ENCODE data around the gene ZFYVE1. TPM values are rescaled to one million over a fixed set of nuclear protein-coding genes. Genes with fewer than 3 reads are reported as not detected.

The ZFYVE1 gene
- polyA plus RNA-seq, 10 donors: 11.5 to 15.7 (median 12.6) TPM

DNA sequence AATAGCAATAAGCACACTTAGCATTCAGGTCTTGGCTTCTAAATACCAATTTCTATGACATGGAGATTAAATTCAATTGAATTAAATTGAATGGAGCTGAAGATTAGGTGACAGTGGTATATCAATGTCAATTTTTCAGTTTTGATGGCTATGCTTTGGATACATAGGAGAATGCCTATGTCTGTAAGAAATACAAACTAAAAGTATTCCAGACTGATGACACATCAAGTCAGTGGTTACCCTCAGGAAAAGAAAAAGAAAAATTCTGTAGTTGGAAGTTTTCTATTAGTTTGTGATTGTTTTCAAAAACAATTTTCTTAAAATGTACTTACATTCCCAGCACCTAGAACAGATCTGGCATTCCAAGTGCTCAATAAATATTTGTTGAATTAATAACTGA, 105.5 kb downstream of the ZFYVE1 start:
- no peak for DNase-seq

GRCh38 chr14:72920008-72920407, 106.9 kb downstream of the ZFYVE1 start:
- no peak for DNase-seq

Other genes starting within 250 kb of the ZFYVE1 start
- 1 to 10 TPM; 1.2 to 8.8 (median 3.2) TPM for gene DPF3, start 133.0 kb downstream of the ZFYVE1 start, polyA plus RNA-seq (ENCODE audit: insufficient read length in 10 of 10)
- gene DCAF4, start 100.6 kb downstream of the ZFYVE1 start, polyA plus RNA-seq (ENCODE audit: insufficient read length in 10 of 10): 10 to 100 TPM in 9 of 10 donors, 1 to 10 TPM in 1; 8.4 to 14.6 (median 10.6) TPM
- 100 to 1,000 TPM in 1 of 10 donors, 10 to 100 TPM in 9; 63.7 to 110 (median 85.6) TPM for gene RBM25, start 31.4 kb upstream of the ZFYVE1 start, polyA plus RNA-seq (ENCODE audit: insufficient read length in 10 of 10)
- 10 to 100 TPM; 27.8 to 35.6 (median 31.7) TPM for gene PSEN1, start 109.4 kb upstream of the ZFYVE1 start, polyA plus RNA-seq (ENCODE audit: insufficient read length in 10 of 10)
- gene PAPLN, start 210.4 kb upstream of the ZFYVE1 start, polyA plus RNA-seq (ENCODE audit: insufficient read length in 10 of 10): 1 to 10 TPM; 1.4 to 4.3 (median 2.6) TPM

Data from muscle of back (tissue), 11 donors.